PC-9 (cell line): ENCODE measurements around the gene ERC2. TPM values are rescaled to one million over a fixed set of nuclear protein-coding genes. Genes with fewer than 3 reads are reported as not detected.

Source experiments
- BruUV-seq: library from RNA; stranded (reverse); fragments of 400-500 nt; replicated peaks from 2 replicates; lab custom pipeline; 2021; lab: Mats Ljungman, UMichigan
- CTCF ChIA-PET: fragments of 300-600 bp; sonication (Branson Sonifier 250); formaldehyde crosslinking; loops from one replicate; lab custom pipeline; 2022; ENCODE audit warnings: antibody characterized with exemption; lab: Charles Lee
- POLR2A ChIA-PET: fragments of 300-600 bp; sonication (Branson Sonifier 250); formaldehyde crosslinking; loops from one replicate; lab custom pipeline; 2022; ENCODE audit warnings: antibody characterized with exemption; ENCODE audit not compliant: unreplicated experiment; lab: Charles Lee
- DNase-seq, 2 experiments: peaks; one replicate each; pipeline versions ENCODE4 v3.0.0 to v3.0.0-alpha.2; 2015 to 2022; ENCODE audit warnings: mixed read lengths in 1 of 2
- H2AFZ ChIP-seq: fragments of 200-600 bp; sonication (generic); 2 replicates; pipeline ENCODE4 v1.8.1; 2017; ENCODE audit warnings: antibody characterized with exemption
- H3F3A ChIP-seq: fragments of 200-600 bp; sonication (generic); 2 replicates; pipeline ENCODE4 v1.8.1; 2017; ENCODE audit warnings: antibody characterized with exemption, mild to moderate bottlenecking, low read depth; ENCODE audit not compliant: insufficient read depth
- H3K27ac ChIP-seq: fragments of 200-600 bp; sonication (generic); 2 replicates; pipeline ENCODE4 v1.6.1; 2016; ENCODE audit warnings: mixed run types
- H3K27me3 ChIP-seq: fragments of 200-600 bp; sonication (generic); 2 replicates; pipeline ENCODE4 v1.6.1; 2016; ENCODE audit warnings: low read depth, mixed run types; ENCODE audit not compliant: insufficient read depth
- H3K36me3 ChIP-seq: fragments of 200-600 bp; sonication (generic); 2 replicates; pipeline ENCODE4 v1.6.1; 2016; ENCODE audit warnings: low read depth, mixed run types
- H3K4me1 ChIP-seq: fragments of 200-600 bp; sonication (generic); replicated peaks from 2 replicates; pipeline ENCODE4 v1.6.1; 2016; ENCODE audit warnings: mixed run types; ENCODE audit not compliant: insufficient read depth
- H3K4me2 ChIP-seq: fragments of 200-600 bp; sonication (generic); 2 replicates; pipeline ENCODE4 v1.6.1; 2017; ENCODE audit warnings: mixed run types
- H3K4me3 ChIP-seq: fragments of 200-600 bp; sonication (generic); 2 replicates; pipeline ENCODE4 v1.6.1; 2016; ENCODE audit warnings: mixed run types
- H3K79me2 ChIP-seq: fragments of 200-600 bp; sonication (generic); 2 replicates; pipeline ENCODE4 v1.6.1; 2017; ENCODE audit warnings: low read depth, mixed run types
- H3K9me2 ChIP-seq: fragments of 200-600 bp; sonication (generic); 2 replicates; pipeline ENCODE4 v1.8.1; 2017; ENCODE audit warnings: mild to moderate bottlenecking; ENCODE audit not compliant: insufficient read depth
- H3K9me3 ChIP-seq: fragments of 200-600 bp; sonication (generic); 2 replicates; pipeline ENCODE4 v1.8.1; 2016; ENCODE audit warnings: low read depth; ENCODE audit not compliant: insufficient read depth
- H4K20me1 ChIP-seq: fragments of 200-600 bp; sonication (generic); 2 replicates; pipeline ENCODE4 v1.8.1; 2017; ENCODE audit not compliant: insufficient read depth
- CTCF ChIP-seq: fragments of 200-600 bp; sonication (generic); conservative IDR thresholded peaks from 2 replicates; pipeline ENCODE4 v1.6.1; 2017; ENCODE audit warnings: mixed run types, antibody characterized with exemption, mild to moderate bottlenecking, moderate library complexity
- EZH2 ChIP-seq: fragments of 200-600 bp; sonication (generic); IDR thresholded peaks from 2 replicates; pipeline ENCODE4 v1.8.0; 2017; ENCODE audit warnings: antibody characterized with exemption, low read depth
- intact Hi-C: fragments of 100-400 bp; cut with micrococcal nuclease; formaldehyde crosslinking; loops from one replicate; pipeline ENCODE4 v1.10.0; 2022; ENCODE audit not compliant: unreplicated experiment
- total RNA-seq: library from RNA; stranded (reverse); gene quantifications from 2 replicates; pipeline ENCODE4 v1.2.3, GENCODE V29; 2021

ERC2 gene
- total RNA-seq, 1 experiment from 2014 or later = 1.4 TPM

GRCh38 chr3:56308471-56308870, 159.8 kb downstream of the ERC2 start:
- BruUV-seq = no TSS peak
- POLR2A ChIA-PET = no interaction called here

GRCh38 chr3:56304069-56304468, 164.2 kb downstream of the ERC2 start:
- intact Hi-C loops = no loop called here
- H3K27ac ChIP-seq = no peak overlapping the region
- ChIA-PET POLR2A (no interaction called here), CTCF (no interaction called here)
- no peak overlapping the region for H3K4me3 ChIP-seq
- H3F3A ChIP-seq = no peaks in the 10 kb centered on the region
- peaks cover 16% of the 10 kb centered on the region; the same call in 1 of the 2 replicates for H3K27me3 ChIP-seq
- no peaks in the 10 kb centered on the region for H3K79me2 ChIP-seq
- H3K36me3 ChIP-seq = no peaks in the 10 kb centered on the region
- TF ChIP-seq CTCF (no peak), EZH2 (no peak)
- H3K9me2 ChIP-seq = no peaks in the 10 kb centered on the region
- no peak overlapping the region for H2AFZ ChIP-seq
- no peak for DNase-seq
- no peaks in the 10 kb centered on the region for H4K20me1 ChIP-seq
- H3K4me2 ChIP-seq = no peak overlapping the region
- BruUV-seq = no TSS peak
- H3K4me1 ChIP-seq = no peaks in the 10 kb centered on the region
- no peaks in the 10 kb centered on the region for H3K9me3 ChIP-seq

More at GRCh38 chr3:56308471-56308870, 159.8 kb downstream of the ERC2 start:
- no peak for DNase-seq
- CTCF ChIA-PET = interaction anchor here (0.7 kb wide), 1 partner anchor 27 kb away, joined by 3 read pairs; no protein-coding TSS in a partner anchor
- Histone ChIP-seq H3K4me2 (no peak overlapping the region), H3K9me2 (no peaks in the 10 kb centered on the region), H3K27me3 (peaks cover 38% of the 10 kb centered on the region; the same call in 1 of the 2 replicates), H3F3A (no peaks in the 10 kb centered on the region), H3K4me1 (no peaks in the 10 kb centered on the region), H3K9me3 (no peaks in the 10 kb centered on the region), H3K79me2 (no peaks in the 10 kb centered on the region), H3K27ac (no peak overlapping the region), H3K36me3 (no peaks in the 10 kb centered on the region), H4K20me1 (no peaks in the 10 kb centered on the region), H2AFZ (no peak overlapping the region), H3K4me3 (no peak overlapping the region)
- no peak for TF ChIP-seq CTCF
- no peak for TF ChIP-seq EZH2
- intact Hi-C loops = no loop called here

GRCh38 chr3:56303487-56303886, 164.8 kb downstream of the ERC2 start:
- CTCF ChIA-PET = no interaction called here
- POLR2A ChIA-PET = no interaction called here

More at GRCh38 chr3:56303487-56303886, 164.8 kb downstream of the ERC2 start:
- no peaks in the 10 kb centered on the region for H3K4me1 ChIP-seq
- TF ChIP-seq EZH2 = no peak
- peak; percentile 55 for TF ChIP-seq CTCF
- H3K9me3 ChIP-seq = no peaks in the 10 kb centered on the region
- H3K27me3 ChIP-seq = peaks cover 16% of the 10 kb centered on the region; the same call in 1 of the 2 replicates
- H3K4me3 ChIP-seq = no peak overlapping the region
- intact Hi-C loops = no loop called here
- no peak overlapping the region for H3K27ac ChIP-seq
- no peak overlapping the region for H2AFZ ChIP-seq
- no peaks in the 10 kb centered on the region for H3K9me2 ChIP-seq
- DNase-seq = peak in 1 of 2 experiments; percentile 4
- no peaks in the 10 kb centered on the region for H3K36me3 ChIP-seq
- no peak overlapping the region for H3K4me2 ChIP-seq
- H3K79me2 ChIP-seq = no peaks in the 10 kb centered on the region
- H3F3A ChIP-seq = no peaks in the 10 kb centered on the region
- H4K20me1 ChIP-seq = no peaks in the 10 kb centered on the region
- BruUV-seq = no TSS peak
